ENCODE data around the gene PITPNM2.

DNA sequence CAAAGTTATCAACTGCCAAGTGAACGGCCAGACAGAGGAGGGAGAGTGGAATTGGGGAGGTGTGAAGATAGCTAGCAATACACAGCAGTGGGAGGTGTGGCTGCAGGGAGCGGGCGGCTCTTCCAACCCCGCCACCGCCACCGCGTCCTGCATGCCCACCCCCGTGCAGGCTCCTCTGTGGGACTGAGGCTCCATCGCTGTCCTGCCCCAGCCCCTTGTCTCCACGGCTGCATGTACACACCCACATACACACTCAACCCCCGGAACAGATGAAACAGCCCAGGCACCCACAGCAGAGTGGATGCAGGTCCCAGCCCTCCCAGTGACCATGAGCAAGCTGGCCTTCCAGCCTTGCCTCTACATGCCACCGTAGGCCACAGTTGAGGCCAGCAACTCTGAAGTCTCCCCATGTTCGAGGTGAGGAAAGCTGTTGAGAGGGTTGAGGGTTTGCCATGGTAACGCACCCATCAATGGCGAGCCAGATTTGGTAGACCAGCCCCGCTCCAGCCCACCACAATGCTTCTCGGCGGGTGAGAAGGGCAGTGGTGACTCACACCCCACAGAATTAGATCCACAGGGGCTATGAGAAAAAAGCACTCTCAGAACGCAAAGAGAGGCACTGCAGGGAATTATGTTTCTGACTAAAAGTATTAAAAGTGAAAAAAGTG, 39.3 kb downstream of the PITPNM2 start:
- TF ChIP-seq, protein P1, sequence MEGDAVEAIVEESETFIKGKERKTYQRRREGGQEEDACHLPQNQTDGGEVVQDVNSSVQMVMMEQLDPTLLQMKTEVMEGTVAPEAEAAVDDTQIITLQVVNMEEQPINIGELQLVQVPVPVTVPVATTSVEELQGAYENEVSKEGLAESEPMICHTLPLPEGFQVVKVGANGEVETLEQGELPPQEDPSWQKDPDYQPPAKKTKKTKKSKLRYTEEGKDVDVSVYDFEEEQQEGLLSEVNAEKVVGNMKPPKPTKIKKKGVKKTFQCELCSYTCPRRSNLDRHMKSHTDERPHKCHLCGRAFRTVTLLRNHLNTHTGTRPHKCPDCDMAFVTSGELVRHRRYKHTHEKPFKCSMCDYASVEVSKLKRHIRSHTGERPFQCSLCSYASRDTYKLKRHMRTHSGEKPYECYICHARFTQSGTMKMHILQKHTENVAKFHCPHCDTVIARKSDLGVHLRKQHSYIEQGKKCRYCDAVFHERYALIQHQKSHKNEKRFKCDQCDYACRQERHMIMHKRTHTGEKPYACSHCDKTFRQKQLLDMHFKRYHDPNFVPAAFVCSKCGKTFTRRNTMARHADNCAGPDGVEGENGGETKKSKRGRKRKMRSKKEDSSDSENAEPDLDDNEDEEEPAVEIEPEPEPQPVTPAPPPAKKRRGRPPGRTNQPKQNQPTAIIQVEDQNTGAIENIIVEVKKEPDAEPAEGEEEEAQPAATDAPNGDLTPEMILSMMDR (IDR thresholded peaks at IDR 0.05; ENCODE audit: poor library complexity, severe bottlenecking): no peak
- TF ChIP-seq EZH2 (IDR thresholded peaks at IDR 0.05; ENCODE audit: borderline replicate concordance, insufficient read depth, low read length, poor library complexity, severe bottlenecking): no peak
- TF ChIP-seq EP300 (conservative IDR thresholded peaks at IDR 0.05; ENCODE audit: poor library complexity, severe bottlenecking): no peak
